ENCODE data around the gene CHRD.

Gene CHRD

DNA sequence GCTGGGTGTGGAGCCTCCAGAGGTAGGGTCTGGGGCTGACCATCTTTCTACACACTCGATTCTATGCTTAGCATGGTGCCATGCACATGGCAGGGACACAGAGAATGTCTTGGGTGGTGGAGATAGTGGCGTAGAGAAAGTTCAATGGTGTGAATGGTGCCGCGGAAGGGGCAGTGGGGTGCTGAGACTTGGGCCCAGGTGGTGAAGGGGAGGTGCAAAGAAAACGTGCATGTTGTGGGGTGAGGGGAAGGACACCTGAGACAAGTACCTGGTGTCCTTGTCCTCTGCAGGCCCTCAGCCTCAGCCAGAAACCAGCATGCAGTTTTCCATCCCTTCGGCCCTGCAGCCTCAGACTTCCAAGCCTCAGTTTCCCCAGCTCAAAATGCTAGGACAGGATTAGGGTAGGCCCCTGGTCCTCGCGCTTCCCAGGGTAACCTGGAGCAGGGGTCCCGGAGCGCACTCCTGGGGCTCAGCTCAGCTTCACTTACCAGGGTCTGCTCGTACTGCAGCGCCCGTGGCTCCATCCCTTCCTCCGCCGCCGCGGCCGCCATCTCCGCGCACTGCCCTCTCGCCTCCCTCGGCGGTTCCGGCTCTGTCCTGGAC lies 18.8 kb upstream of the CHRD start:
- no peak for DNase-seq (ENCODE audit: low read depth in 1 of 2, low spot score in 1 of 2)

DNA sequence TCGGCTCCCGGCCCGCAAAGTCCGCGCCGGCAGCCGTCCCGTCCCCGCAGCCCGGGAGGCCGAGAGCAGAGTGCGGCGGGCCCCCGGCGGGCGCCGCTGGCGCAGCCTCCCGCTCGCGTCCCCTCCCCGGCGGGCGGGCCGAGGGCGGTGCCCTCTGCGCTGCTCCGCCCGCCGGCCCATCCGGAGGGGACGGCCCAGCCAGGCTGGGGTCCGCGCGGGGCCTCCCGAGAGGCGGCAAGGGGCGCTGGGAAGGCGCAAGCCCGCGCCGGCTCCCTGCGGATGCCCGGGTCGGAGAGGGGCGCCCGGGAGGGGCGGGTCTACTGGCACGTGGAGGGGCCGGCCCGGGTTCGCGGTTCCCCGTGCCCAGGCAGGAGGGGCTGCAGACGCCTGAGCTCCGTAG lies 18.3 kb upstream of the CHRD start, which contains the start of the genes CLCN2 and POLR2H:
TSS of gene CLCN2 (minus strand) at position 74 of the 400 bp plus-strand sequence. CDS start 126 bp downstream, outside the sequence.
TSS of gene POLR2H (plus strand) at position 179 of the 400 bp plus-strand sequence. CDS start 1,783 bp downstream, outside the sequence.
- DNase-seq (ENCODE audit: low read depth in 1 of 2, low spot score in 1 of 2): peak; percentile 19 to 34

DNA sequence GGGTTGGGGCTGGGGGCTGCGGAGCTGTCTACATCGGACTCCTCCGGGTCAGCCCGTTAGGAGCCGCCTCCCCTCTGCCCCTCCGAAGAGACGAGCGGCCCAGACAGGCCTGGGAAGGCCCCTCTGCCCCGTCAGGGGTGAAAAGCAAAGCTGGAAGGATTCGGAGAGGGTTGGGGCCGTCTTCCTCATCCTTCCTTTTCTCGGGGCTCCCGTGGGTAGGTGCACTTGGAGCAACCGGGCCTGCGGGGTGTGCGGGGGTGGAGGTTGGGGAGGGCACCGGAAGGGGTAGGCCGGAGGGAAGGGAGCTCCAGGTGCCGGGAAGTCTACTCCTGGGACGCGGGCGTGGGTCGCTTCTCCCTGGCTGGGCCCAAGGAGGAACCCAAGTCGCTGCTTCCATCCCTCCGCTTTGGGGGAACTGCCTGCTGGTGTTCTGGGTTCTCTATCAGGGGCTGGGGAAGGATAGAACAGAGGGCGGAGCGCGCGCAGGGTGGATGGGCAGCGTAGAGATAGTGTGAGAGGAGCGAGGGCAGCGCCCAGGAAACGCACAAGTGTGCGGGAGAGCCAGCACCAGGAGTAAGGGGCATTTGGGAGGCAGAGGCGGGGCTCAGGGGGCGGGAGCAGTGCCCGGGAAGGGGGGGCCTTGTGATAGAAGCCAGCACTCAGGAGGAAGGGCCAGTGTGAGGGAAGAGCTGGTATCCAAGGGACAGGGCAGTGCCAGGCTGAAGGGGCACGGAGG lies 17.8 kb upstream of the CHRD start:
- DNase-seq (ENCODE audit: low read depth in 1 of 2, low spot score in 1 of 2): peak in 1 of 2 donors; percentile 35

DNA sequence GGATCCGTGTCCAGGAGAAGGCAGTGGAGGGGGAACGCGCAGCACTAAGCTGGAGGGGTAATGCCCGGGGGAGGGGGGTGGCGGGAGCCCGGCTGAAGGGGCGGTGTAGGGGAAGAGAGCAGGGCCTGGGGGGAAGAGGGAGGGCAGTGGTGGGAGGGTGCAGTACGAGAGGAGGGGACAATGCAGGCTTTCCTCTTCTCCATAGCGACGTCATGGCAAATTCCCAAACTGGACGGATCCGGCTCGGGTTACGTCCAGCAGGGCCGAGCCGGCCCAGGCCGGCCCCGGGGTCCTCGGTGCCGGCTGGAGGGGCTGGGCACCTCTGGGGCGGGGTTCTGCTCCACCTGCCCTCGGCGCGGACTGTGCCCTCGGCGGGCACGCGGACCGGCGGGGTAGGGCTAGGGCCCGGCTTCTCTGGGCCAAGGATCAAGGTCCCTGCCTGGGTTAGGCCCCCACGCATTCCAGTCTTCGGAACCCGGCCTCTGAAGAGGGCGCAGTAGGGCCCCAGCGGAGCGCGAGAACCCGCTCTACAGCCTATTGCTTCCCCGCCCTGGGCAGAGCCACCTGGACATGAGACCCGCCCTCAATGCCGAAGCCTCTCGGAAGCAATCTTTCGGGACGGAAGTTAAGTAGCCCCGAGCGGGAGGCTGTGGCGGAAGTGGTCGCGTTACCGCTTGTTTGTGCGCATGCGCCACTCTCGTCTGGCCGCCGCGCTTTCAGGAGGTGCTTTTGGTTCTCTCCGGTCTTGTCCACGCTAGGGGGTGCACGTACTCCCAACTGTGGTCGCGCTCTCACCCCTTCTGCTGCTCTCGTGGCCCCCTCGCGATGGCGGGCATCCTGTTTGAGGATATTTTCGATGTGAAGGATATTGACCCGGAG lies 16.9 kb upstream of the CHRD start:
- peak; percentile 86 for DNase-seq (ENCODE audit: low read depth in 1 of 2, low spot score in 1 of 2)

DNA sequence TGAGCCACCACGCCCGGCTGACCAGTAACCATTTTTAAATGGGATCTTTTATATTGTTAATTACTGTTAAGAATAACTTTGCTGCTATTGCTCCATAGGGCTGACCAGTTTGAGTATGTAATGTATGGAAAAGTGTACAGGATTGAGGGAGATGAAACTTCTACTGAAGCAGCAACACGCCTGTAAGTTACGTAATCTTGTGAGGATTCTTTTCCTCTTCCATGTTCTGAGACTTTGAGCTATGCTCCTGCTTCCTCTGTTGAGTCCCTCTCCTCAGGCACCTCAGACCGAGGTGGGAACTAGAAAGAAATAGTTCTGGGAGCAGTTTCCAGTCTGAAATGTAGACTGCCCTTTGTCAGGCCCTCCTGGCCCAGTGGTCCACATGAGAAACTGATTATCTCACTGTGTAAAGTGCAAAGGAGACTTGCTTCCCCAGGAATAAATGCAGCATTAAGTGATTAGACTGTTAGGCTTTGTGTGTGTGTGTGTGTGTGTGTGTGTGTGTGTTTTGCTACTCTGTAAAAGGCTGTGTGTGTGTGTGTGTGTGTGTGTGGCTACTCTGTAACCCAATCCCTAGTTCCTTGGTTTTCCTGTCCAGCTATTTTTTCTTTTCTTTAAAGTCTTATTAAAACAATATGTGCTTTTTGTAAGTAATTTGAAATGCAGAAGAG lies 13.1 kb upstream of the CHRD start:
- no peak for DNase-seq (ENCODE audit: low read depth in 1 of 2, low spot score in 1 of 2)

DNA sequence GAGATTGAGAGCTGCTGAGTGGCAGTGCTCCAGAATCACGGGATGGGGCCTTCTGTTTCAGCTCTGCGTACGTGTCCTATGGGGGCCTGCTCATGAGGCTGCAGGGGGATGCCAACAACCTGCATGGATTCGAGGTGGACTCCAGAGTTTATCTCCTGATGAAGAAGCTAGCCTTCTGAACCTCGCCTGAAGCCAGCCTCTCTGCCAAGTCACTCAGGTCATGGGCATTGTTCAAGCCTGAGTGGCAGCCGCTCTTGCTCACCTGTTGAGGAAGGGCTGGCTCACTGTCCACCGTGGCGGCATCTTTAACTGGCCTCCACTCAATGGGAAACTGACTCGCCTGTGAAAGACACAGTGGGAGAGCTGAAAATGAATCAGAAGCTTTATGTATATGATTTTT lies 11.7 kb upstream of the CHRD start:
- no peak for DNase-seq (ENCODE audit: low read depth in 1 of 2, low spot score in 1 of 2)

DNA sequence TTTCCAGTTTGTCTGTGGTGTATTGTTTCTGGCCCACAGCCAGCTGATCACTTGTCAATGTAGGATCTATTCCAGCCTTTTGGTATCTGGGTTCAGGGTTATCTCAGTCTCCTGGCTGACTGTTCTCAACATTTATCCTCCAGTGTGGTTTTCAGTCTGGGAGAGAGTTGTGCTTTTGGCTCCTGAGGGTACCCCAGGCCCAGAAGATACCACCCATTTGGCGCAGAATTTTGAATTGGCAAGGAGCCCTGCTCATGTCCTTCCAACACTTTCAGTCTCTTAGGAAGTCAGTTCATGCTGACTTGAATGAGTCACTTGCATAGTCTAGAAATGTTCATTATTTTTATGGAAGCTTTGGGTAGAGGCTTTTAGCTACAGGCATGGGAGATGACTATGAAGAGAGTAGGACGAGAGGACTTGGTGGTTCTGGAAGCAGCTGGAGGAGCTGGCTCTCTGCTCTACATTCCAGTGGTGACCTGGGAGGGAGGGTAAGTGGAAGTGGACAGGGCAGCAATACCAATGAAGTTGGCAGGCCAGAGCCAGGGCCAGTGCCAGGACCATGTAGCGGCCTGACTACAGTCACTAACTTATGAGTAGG lies 11.2 kb upstream of the CHRD start:
- no peak for DNase-seq (ENCODE audit: low read depth in 1 of 2, low spot score in 1 of 2)

DNA sequence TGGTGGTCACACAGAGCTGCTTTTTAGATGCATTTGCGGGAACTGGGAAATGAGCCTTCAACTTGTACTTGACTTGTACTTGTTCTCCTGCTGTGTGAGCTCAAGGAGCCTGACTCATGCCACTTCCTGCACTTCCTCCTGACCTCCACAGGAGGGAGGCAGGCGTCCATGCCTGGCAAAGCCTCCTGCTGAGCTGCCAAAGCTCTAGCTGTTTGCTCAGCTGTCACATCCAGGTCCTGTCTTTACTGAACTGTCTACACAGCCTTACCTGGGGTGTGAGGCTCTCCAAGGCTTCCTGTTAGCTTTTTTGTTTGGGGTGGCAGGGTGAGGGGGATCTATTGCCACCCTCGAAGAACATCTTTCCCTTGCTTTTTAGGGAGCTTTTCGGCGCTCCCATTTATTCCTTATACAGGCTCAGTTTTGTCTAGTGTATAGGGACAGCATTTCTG lies 8.3 kb upstream of the CHRD start:
- peak; percentile 25 to 29 for DNase-seq (ENCODE audit: low read depth in 1 of 2, low spot score in 1 of 2)

DNA sequence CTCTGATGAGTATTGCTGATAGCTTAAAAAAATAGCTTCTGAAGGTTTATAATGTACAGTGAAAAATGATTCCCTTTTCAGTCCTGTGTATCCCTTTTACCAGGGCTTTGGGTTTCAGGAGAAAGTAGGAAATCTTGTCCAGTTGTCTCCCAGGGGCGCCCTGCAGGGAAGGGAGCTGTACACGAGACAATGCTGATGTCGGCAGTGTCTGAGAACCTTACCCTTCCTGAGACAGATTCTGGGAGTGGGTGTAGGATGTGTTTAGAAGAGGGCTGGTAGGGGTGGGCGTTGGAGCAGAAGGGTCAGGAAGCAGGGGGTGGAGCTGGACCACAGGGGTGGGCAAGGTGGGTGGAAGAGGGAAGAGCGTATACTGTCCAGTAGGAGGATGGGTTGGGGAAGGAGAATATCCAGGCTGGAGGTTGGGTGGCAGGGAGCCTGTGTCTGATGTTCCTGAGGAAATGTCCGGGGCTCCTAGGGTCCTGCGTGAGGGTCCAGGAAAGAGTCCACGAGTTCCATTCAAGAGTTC lies 7.5 kb upstream of the CHRD start:
- DNase-seq (ENCODE audit: low read depth in 1 of 2, low spot score in 1 of 2): no peak

DNA sequence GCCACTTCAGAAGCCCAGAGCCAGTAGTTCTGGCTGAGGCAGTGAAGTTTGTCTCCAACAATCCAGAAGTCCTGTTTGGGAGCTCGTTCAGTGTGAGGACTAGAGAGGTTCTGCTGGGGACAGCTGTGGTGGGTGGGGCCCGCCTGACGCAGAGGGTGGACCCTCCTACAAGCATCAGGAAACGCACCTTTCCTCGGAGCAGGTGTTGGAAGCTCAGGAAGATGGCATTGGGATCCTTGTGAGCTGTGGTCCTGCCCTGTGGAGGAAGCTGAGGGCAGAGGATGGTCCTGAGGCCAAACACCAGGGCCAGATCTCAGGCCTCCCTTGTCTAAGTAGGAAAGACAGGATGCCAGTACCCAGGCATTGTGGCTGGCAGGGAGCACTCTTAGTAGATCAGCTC lies 6.9 kb upstream of the CHRD start:
- no peak for DNase-seq (ENCODE audit: low read depth in 1 of 2, low spot score in 1 of 2)

DNA sequence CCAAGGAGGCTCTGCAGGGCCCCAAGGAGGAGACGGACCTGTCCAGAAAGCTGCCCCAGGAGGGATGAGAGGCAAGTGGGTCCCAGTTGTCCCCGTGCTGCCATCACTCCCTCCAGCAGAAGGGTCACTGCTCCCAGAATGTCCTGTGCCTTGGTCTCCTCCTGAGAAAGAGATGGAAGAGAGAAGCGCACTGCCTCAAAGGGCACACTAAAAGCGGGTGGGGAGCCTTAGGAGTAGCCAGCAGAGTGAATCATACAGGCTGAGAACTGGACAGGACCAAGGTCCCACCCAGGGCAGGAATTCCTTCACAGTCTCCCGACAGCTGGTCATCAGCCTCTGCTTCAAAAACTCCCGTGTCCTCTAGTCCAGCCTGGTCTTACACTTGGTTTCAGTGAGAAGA lies 6.4 kb upstream of the CHRD start:
- DNase-seq (ENCODE audit: low read depth in 1 of 2, low spot score in 1 of 2): no peak

DNA sequence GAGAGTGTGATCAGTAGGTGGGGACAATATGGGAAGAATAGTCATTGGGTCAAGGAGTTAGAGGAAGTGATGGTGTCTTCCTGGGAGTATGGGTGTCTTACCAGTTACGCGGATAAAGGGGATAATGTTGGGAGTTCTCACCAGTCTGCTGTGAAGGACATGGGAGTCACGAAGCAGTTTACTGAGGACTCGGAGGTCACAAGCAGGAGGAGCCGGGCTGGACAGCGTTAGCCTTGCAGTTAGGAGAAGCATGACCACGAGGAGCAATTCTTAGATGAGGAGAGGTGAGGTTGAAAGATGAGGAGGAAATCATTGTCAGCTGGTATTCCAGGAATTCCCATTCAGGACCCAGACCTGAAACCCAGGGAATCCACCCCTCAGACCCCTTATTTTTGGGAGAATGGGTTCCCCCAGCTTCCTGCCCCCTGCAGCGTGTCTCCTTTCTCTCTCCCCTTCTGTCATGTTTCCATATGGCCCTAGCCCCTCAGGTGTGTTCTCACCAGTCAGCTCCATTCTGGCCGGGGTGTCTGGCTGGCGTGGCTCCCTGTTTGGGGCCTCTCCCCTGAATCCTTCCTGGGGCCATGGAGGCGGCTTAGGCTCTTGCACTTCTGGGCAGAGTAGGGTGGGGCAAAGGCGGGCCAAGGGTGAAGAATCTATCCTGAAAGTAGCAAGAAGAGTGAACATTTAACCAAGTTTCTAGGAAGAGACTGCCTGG lies 4.0 kb upstream of the CHRD start:
- DNase-seq (ENCODE audit: low read depth in 1 of 2, low spot score in 1 of 2): no peak

DNA sequence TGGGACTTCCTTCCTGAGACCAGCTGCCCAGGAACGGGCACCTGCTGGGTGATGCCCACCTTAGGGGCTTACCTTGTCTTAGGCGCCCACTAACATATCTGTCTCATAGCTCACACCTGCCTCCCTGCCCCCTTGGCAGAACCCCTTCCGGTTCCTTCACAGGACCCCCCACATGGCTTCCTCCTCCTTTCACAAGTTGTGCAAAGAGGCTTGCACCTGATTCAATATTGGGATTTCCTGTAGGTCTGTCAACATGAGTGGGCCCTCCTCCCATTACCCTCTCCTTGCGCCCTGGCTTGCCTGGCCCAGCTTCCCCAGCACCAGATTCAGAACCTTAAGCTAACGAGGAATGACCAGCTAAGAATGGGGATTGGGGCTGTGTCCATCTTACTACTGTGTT lies 2.5 kb upstream of the CHRD start:
- no peak for DNase-seq (ENCODE audit: low read depth in 1 of 2, low spot score in 1 of 2)

DNA sequence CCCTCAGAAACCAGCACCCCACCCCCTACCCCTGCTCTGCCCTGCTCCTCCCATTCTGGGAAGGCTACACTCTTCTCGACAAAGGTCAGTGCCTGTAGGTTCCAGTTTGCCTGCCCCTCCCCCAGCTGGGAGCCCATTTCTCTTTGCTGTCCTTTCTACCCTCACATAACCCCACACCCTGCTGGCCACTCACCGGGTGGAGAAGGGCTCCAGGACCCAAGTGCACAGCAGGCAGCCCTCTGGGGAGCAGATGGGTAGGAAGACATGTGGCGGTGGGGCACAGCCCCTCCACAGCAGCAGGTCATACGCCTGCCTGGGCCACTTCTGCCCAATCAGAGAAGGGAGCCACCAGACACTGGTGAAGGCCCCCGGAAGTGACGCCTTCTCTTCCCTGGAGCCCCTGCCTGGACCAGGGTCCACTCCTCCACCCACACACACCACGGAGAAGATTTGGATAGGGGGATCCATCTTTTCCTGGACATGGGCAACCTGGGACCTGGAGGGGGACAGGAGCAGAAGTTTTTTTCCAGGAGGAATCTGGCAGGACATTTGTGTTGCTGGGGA lies 1.9 kb upstream of the CHRD start, which contains the start of gene THPO:
TSS of gene THPO (minus strand) at position 326 of the 564 bp plus-strand sequence. CDS start 1,948 bp downstream, outside the sequence.
- DNase-seq (ENCODE audit: low read depth in 1 of 2, low spot score in 1 of 2): no peak

DNA sequence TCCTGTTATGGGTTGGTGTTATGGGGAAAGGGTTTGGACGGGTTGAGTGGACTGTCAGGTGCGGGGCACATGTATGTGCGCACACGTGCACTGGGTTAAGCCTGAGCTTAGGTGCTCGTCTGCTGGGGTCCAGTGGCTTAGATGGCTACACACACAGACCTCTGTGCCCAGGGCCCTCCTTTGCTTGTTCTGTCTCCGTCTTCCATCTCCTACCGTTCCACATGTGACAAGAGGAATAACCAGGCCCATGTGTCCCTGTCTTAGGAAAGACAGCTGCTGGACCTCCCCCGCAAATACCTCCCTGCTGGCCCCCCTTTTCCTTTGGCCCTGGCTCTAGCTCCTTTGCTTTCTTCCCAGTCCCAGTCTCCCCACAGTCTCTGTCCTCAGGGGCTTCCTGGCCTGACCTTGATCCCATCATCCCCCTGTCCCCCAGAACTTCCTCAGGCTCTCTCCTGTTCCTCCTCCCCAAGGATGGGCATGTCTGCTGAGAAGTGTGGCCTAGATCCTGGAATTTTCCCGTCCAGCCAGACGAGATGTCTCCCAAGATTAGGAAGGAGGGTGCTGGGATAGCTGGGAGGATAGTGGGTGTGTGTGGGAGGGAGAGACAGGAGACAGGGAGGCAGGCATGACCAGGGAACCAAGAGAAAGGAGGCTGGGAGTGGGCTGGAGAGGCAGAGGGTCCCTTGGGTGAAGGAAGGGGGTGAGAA lies 1.1 kb upstream of the CHRD start:
- DNase-seq (ENCODE audit: low read depth in 1 of 2, low spot score in 1 of 2): no peak

DNA sequence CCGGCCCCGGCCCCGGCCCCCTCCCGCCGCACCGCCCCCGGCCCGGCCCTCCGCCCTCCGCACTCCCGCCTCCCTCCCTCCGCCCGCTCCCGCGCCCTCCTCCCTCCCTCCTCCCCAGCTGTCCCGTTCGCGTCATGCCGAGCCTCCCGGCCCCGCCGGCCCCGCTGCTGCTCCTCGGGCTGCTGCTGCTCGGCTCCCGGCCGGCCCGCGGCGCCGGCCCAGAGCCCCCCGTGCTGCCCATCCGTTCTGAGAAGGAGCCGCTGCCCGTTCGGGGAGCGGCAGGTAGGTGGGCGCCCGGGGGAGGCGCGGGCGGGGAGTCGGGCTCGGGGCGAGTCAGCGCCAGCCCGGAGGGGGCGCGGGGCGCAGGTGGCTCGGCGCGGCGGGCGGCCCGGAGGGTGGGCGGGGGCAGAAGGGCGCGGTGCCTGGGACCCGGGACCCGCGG lies 352 bp downstream of the CHRD start:
- peak in 1 of 2 donors; percentile 14 for DNase-seq (ENCODE audit: low read depth in 1 of 2, low spot score in 1 of 2)

DNA sequence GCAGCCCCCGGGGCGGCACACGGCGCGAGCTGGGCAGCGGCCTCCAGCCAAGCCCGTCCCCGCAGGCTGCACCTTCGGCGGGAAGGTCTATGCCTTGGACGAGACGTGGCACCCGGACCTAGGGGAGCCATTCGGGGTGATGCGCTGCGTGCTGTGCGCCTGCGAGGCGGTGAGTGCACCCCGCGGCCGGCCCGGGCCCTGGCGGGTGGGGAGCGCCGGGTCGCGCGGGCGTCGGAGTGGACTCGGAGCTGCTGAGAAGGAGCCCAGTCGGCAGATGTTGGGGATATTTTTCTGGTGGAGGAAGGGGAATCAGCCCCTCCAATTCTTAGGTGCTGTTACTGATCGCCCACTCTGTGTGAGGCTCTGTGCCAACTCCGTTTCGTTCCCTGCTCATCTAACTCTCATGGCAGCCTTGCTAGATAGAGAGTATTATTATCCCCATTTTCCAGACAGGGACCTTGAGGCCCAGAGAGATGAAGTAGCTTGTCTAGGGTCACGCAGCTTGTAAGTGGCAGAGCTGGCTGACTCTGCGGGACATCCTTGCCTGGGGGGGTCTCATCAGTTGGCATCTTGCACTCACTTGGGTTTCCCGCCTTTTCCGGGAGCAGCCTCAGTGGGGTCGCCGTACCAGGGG lies 890 bp downstream of the CHRD start:
- no peak for DNase-seq (ENCODE audit: low read depth in 1 of 2, low spot score in 1 of 2)

All from stimulated activated CD4-positive, alpha-beta T cell treated with anti-CD3 and anti-CD28 coated beads, Interleukin-15, amount 100 ng/mL, for 1 hour (primary cell).